Measurements from ENCODE around the gene PYY.

DNA sequence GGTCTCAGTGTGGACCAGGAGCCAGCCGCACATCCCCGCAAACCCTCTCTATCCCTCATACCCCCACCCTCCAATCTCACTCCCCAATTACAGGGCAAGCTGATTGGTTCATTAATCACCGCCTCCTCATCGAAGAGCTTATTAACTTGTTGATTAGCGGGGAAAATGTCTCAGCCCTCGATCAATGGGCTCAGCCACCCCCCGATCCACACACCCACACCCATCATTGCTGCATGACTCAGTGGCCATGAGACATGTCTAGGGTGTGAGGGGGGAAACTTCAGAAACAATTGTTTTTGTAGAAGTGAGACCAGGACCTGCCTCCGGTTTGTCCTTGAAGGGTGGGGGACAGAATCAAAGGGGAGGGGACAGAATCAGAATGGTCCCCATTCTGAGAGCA, 2.5 kb upstream of the PYY start:
- no peak for TF ChIP-seq CTCF (IDR thresholded peaks at IDR 0.05 in 2 of 3, conservative IDR thresholded peaks at IDR 0.05 in 1 of 3; ENCODE audit: control insufficient read depth in 2 of 3, extremely low read depth in 1 of 3, insufficient read depth in 1 of 3, low read depth in 3 of 3, low read length in 3 of 3)
- no peak for TF ChIP-seq POLR2A (IDR thresholded peaks at IDR 0.05; ENCODE audit: low read depth, low read length)
- TF ChIP-seq YY1 (IDR thresholded peaks at IDR 0.05; ENCODE audit: low read depth, low read length), result no peak
- TF ChIP-seq, protein P1, sequence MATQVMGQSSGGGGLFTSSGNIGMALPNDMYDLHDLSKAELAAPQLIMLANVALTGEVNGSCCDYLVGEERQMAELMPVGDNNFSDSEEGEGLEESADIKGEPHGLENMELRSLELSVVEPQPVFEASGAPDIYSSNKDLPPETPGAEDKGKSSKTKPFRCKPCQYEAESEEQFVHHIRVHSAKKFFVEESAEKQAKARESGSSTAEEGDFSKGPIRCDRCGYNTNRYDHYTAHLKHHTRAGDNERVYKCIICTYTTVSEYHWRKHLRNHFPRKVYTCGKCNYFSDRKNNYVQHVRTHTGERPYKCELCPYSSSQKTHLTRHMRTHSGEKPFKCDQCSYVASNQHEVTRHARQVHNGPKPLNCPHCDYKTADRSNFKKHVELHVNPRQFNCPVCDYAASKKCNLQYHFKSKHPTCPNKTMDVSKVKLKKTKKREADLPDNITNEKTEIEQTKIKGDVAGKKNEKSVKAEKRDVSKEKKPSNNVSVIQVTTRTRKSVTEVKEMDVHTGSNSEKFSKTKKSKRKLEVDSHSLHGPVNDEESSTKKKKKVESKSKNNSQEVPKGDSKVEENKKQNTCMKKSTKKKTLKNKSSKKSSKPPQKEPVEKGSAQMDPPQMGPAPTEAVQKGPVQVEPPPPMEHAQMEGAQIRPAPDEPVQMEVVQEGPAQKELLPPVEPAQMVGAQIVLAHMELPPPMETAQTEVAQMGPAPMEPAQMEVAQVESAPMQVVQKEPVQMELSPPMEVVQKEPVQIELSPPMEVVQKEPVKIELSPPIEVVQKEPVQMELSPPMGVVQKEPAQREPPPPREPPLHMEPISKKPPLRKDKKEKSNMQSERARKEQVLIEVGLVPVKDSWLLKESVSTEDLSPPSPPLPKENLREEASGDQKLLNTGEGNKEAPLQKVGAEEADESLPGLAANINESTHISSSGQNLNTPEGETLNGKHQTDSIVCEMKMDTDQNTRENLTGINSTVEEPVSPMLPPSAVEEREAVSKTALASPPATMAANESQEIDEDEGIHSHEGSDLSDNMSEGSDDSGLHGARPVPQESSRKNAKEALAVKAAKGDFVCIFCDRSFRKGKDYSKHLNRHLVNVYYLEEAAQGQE (IDR thresholded peaks at IDR 0.05; ENCODE audit: low read depth, low read length), result no peak

Measured in GM12878 (cell line).